GM19438 (cell line): ENCODE measurements around the gene TRIM31.

Experiments
- ATAC-seq: cut with Tn5 transposase; IDR thresholded peaks from one replicate; pipeline ENCODE4 v1.9.1; 2021; ENCODE audit warnings: low read depth; ENCODE audit not compliant: unreplicated experiment

Gene TRIM31

DNA sequence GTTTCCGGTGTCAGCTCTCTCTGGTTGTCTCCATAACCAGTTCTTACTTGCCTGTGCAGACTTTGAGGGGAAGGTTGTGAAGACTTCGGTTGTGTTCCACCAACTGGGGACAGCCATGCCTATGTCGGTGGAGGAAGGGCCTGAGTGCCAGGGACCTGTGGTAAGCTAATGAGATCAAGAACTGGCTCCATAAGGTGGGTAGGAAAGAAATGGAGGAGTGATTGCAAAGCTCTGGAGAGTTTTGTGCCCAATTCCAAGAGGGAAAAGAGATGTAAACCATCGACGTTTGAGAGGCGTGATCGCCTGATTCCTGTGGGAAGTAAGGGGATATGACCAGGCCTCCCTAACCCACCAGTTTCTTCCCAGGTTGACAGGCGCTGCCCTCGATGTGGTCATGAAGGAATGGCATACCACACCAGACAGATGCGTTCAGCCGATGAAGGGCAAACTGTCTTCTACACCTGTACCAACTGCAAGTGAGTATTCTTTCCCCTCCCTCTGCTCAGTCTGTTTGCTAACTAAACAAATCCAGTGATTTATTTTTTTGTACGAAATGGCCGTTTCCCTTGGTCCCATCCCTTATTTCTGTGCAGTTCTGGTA, 50.9 kb downstream of the TRIM31 start:
- peak; percentile 15 for ATAC-seq

DNA sequence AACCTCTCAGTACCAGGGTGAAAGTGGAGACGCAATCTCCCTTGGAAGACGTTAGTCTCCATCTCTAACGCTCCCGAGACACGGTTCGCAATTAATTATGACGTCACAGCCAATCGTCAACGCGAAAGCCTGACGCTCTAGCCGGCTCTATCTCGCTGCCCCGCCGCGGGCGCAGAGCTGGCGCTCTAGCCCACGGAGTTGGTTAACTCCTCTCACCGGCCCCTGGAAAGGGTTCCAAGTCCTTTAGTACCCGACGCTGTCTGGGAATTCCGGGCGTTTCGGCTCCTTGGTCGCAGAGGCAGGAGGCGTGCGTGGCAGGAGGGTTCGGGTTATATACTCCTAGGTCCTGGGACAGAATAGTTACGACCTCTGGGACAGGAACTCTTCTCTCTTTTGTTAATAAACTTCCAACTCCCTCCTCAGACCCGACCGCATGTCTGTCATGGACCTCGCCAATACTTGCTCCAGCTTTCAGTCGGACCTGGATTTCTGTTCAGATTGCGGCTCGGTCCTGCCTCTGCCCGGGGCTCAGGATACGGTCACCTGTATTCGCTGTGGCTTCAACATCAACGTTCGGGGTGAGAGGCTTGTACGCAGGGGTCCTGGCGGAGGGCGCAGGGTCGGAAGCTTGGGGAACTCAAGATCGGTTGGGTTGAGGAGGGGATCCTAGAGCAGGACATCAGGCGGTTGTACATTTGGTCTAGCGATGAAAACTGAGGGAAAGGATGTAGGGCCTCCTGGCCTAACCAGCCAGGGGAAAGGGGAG, 51.6 kb downstream of the TRIM31 start, which contains the start of gene POLR1H:
Gene POLR1H (plus strand): TSS at position 174 of the 766 bp plus-strand sequence. CDS start 260 bp downstream, at position 434.
- peak; percentile 89 for ATAC-seq

DNA sequence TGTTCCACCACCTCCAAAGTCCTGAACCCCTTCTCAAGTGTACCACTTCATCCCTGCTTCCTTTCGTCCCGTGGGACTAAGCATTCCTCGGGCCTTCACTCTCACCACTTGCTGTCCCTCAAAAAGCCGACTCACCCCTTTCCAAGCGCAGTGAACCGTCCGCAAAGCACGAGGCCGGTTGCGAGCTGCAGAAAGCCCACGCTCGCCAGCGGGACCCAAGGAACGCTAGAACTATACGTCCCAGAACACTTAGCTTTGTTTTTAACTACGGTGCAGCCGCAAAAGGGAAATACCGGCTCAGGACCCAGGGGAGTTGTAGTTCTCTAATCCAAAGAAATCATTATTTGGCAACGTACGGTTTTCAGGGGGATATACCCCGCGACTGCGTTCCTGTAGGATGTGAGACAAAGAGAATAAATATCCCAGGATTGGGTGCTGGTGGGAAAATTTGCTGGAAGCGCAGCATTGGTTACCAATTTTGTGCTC, 52.2 kb downstream of the TRIM31 start:
- ATAC-seq = peak; percentile 18

DNA sequence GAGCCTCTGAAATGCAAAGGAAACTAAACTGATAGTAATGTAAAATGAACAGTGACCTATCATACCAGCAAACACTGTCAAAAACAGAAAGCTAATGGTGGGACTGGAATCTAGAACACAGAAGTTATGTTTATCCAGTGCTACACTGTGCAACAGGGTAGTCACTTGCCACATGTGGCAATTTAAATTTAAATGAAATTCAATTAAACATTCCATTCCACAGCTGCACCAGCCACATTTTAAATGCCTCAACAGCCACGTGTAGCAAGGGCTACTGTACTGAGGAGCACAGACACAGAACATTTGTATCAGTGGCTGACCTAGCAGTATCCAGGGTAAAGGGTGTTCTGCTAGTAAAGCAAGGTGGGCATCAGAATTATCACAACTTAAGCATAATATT, 57.4 kb downstream of the TRIM31 start:
- no peak for ATAC-seq

DNA sequence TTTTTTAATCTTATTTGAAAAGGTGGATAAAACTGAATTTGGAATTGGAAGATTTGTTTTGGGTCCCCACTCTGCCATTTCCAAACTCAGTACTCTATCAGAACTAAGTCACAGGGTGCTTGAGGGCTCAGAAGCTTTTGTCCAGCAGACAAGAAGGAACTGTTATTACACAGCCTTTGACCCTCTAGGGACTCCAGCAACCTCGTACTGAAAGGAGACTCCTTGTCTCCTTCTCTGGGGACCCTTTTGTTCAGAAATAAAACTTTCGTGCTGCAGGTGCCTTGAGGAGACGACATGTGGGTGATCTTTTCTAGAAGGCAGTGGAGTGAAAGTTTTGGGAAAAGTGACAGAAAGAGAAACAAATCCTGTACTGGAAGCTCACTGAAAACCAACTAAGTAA, 59.2 kb downstream of the TRIM31 start:
- no peak for ATAC-seq
